Activated CD8-positive, alpha-beta memory T cell treated with anti-CD3 and anti-CD28 coated beads for 1 hour (primary cell): ENCODE measurements around the gene ARHGAP31.
"Not testable (repeated sequence)": the region's sequence is repeated elsewhere in the genome, so short reads cannot be mapped to it uniquely, and the experiment has no call there.

Experiments used
- DNase-seq, 2 donors: peaks; one replicate each; pipeline ENCODE4 v3.0.0-alpha.2; 2020; ENCODE audit warnings: low read depth in 1 of 2; ENCODE audit errors: extremely low read depth in 1 of 2

ARHGAP31 gene

DNA sequence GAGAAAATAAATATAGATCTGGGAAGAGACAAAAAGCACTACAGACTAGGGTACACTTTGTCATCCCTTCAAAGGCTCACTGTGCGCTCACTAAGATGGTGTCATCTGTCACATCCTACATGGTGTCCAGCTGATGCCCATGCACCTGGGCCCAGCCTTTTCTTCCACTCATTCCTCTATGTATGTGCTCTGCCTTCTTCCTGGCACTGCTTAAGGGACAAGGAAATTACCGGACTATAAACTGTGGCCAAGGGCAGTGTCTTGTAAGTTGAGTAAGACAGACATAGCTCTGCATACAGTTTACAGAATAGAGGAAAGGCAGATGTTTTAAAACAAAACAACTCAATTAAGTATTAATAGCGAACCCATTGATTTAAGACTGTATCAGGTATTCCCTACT, 52.9 kb downstream of the ARHGAP31 start:
- DNase-seq: no peak

DNA sequence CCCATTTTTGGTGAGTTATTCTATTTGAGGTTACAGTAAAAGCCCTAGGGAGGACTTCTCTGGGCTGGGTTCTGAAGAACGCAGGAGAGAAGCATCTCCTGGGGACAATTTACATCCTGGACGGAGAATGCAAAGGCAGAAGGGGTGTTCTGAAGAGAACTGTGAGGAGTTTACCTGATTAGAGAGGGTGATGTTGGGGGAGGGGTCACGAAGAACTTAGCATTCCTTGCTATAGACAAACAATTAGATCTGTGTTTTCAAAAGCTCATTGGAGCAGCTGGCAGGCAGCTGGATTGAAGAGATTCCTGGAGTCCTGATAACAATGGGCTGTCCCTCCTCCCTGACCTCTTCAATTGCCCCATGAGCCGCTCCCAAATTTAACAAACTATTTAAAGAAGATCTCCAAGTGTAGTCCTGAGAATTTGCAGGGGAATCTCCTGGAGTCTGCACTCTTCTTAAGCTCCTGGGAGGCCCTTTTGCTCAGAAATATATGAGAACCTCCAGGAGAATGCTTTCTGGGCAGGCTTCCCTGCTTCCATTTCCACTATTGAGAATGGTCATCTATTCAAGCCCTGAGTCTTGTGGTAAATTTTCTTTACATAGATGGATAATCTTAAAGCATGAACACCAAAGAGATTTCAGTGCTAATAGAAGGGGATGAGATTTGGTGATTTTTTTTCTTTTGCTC, 55.3 kb downstream of the ARHGAP31 start:
- DNase-seq: no peak

DNA sequence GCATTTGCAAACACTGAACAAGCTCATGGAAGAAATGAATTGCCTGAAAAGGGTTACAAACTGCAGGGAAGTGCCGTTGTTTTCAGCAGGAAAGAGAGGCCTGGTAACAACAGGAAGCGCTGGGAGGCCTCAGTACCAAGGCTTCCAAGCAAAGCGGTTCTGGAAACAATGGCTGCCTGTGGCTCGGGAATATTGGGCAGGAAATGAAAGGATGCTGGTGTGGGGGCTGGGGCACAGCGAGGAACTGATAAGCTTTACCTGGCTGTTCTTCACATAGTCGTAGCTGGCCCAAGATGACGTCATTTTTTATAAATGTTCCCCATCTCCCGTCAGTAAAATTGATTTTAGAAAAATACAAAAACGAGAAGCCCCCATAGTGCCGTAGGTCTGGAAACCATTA, 55.9 kb downstream of the ARHGAP31 start:
- no peak for DNase-seq

DNA sequence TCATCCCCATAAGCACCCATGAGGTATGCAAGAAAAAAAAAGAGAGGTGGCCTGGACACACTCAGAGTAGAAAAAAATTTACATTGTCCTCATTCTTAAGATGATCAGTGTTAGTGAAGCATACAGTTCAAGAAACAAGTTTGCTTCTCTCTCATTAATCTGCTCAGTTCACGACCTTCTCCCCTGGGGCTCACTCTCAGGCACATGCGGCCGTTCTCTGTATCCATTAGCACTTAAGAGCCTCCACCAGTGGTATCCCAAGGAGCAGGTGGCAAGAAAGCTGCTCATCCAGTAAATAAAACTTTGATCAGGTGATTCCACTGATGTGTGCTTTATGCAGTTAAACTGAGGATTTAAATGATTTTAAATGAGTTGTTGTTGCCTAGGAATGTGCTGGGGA, 57.4 kb downstream of the ARHGAP31 start:
- no peak for DNase-seq

DNA sequence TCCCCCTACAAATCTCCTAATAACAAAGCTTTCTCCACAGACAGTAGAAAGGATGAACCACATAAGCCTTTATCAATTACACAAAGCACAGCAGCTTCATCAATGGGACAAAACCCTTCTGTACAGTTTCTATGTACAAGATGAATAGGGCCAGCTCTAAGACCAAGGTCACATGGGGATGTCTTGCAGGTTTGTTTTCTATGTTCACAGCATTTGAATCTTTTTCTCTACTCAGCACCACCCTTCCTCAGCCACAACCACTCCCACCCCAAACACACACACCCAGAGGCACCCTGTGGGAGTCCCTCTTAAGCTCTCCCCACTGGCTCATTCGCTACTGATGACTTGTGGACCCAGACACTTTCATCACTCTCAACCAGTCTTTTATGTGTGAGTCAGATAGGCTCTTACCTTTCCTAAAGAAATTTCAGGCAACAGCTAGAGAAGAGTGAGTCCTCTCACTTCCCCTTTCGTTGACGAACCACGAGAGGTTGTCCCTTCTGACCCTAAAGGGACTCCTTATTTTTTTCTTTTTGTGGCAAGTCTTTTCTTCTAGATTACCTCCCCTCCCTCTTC, 57.9 kb downstream of the ARHGAP31 start:
- DNase-seq: peak in 1 of 2 donors; percentile 16

DNA sequence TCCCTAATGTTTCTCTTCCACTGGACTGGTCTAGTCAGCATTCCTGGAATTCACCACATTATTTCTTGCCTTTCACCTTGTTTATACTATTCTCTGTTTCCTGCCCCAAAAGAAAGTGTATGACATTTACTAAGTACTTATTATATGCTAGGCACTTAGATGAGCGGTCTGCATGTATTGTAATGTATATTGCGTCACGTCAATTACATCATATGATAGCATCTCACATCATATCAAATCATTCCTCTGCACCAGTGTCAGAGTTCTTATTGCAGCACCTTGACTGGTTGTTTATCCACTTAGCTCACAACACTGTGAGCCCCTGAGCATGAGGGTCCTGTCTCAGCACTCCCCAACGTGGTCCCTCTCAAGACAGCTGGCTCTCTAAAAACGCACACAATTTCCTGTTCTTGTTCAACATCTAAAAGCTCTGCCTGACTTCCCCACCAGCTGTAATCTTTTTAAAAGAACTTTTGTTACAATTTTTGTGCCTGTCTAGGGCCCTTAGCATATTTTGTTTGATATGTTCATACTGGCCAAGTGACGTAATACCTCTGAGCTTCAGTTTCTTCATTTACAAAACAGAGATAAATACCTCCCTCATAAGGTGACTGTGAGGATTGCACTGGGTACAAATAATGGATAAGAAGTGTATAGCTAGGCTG, 58.8 kb downstream of the ARHGAP31 start:
- no peak for DNase-seq

DNA sequence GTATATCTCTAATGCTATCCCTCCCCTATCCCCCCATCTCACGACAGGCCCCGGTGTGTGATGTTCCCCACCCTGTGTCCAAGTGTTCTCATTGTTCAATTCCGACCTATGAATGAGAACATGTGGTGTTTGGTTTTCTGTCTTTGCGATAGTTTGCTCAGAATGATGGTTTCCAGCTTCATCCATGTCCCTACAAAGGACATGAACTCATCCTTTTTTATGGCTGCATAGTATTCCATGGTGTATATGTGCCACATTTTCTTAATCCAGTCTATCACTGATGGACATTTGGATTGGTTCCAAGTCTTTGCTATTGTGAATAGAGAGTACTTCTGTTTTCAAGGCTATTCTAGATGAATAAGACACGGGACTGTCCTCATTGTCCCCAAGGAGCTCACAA, 61.4 kb downstream of the ARHGAP31 start:
- not testable (repeated sequence) for DNase-seq

DNA sequence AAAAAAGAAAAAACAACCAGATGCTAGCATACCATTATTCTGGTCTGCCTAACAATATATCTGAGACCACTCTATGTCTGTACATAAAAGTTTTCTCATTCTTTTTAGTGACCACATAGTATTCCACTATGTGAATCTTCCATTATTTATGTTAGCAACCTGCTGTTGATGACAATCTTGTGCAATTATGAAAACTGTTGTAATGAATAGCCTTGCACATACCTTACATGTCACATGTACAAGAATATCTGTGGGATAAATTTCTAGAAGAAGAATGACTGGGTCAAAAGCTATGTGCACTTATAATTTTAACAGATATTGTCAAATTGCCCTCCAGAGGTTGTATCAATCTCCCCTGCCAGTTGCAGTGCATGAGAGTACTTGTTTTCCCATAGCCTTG, 62.5 kb downstream of the ARHGAP31 start:
- no peak for DNase-seq

DNA sequence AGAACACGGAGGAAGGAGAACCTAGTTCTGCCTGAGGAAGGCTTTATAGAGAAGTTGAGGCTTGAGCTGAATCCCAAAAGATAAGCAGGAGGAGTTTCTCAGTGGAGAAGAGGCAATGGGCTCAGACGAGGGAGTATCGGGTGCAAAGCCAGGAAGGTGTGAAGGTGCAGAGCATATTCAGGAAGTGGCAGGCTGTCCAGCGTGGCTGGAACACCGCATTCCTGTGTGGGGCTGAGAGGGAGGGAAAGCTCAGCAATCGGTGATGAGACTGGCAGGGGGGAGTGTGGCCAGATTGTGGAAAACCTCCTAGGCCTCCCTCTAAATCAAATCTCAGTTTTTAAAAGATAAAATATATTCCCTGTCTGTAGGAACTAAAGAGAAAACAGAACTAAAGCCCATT, 63.0 kb downstream of the ARHGAP31 start:
- DNase-seq: no peak

DNA sequence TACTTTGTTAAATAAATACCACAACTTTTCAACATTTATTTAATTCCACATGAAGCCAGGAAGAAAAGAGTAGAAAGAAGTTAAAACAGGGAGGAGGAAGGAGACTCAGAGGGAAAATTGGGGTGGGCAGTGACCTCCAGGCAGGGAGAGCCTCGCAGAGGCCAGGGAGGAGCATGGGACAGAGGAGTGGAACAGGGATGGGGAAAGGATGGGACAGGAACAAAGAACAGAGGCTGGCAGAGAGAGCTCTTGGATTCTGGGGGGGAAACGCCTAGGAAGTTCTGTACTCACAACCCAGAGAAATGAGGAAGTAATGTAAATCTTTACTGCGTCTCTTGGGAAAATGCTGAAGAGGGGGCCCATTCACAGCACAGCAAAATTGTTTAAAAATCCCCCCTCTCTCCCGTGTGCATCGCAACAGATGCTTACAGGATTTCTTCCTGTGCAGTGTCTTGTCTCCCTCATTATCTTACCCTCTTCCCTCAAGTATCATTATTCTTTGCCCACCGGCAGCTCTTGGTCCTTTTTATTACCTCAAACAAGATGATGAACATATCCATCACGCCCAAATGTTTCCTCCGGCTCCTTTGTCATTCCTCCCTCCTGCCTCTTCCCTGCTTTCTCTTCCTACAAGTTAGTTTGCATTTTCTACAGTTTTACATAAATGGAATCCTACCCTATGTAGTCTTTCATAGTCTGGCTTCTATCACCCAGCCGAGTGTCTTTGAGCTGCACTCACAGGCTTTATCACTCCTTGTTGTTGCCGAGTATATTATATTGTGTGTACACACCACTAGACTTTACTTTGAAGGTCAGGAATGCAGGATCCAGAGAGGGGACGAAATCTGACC, 65.5 kb downstream of the ARHGAP31 start:
- DNase-seq: no peak

DNA sequence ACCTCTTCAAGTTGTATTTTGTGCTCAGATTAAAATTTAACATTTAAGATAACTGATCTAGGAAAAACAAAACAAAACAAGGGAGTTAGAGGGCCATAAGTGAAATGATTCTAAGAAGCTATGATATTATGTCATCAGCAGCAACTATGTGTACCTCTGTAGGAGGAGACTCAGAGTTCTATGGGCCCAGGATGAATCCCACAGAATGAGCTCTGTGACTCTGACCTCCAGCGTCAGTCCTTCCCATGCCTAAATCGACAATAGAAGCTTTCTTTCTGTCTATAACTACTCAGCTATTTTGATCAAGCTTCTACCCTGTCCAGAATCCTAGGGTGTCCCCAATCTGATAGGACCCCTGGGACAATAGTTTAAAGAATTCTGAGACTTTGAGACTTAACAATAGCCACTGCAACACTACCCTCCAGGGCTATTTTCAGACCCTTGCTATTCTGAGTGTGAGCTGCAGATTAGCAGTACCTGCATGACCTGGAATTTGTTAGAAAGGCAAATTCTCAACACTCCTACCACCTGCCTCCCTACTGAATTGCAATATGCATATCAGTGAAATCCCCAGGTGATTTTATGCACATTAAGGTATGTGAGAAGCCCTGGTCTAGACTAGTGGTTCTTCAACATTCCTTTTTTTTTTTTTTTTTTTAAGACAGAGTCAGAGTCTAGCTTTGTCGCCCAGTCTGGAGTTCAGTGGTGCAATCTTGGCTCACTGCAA, 66.7 kb downstream of the ARHGAP31 start:
- DNase-seq: no peak

DNA sequence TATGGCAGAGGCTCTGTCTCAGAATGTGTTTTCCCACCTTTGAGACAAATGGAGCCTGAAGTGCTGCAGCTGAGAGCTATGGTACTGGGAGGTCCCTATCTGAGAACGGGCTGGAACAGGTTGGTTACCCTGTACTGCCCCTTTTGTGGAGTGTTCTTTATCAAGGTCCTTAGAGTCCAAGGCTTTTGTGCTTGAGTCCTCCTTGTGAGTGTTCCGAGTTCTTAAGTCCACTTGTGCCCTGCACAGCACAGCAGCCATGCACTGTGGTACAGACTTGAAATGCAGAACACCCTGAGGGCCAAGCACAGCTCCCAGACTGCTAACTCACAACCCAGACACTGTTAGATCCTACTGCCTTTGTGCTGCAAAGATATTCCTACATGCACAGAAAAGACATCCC, 67.8 kb downstream of the ARHGAP31 start:
- DNase-seq: no peak

DNA sequence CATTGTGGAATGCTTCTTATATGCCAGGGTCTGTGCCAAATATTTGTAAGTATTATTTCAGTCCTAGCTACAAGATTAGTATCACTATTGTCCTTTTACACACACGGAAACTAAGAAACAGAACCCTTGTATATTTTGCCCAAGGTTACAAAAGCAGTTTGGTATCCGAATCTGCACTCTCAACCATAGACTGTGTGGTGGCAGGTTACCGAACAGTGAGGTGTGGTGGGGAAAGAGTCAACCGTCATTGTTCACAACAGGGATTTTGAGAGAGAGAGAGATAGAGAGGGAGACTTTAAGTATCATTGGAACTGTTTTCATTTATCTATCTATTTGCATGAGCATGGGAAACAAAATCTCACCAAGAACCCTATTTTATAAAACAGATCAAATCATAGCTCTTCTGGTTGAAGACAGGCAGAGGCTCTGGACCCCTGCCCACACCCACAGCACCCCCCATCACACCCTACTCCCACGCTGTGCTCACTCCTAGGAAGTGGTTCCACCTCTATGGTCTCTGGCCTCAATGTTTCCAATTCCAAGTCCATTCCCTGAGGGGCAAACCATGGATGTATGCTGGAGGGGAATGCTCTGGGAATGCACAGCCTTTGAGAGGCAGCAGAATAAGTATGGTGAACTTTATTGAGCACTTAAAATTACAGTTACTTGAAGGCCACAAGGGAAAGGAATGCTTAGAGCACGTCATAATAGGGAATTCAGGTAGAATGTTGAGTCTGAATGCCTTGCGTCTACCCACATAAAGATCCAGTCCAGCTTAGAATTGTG, 69.0 kb downstream of the ARHGAP31 start:
- DNase-seq: no peak

DNA sequence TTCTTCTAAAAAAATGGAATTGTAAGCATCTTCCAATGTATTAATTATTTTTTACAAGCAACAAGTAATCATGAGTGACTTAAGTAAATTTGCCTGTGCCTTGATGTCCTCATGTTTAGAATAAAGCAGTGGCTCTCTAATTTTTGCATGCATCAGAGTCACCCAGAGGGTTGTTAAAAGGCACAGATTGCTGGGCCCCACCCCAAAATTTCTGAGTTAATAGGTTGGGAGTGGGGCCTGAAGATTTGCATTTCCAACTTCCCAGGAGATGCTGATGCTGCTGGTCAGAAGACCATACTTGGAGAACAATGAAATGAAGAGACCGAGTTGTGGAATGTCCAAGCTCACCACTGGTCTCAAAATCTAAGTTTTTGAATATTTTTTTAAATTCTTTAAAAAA, 70.2 kb downstream of the ARHGAP31 start:
- no peak for DNase-seq

DNA sequence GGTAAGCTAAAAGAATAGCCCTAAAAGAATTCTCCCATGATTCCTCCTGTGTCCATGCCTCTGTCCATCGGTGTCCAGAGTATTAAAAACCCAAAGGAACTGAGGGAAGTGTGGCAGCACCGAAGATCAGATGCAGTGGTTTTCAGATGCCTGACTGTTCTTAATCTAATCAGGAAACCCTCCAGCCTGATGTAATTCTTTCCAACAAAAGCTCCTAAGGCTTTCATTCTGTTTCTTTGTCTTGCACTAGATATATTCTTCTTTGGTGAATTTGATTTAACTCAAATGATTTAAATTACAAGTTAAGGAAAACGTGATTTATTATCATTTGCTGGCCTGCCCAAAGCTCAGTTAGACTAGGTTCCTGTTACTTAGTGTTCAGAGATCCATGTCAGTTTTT, 71.2 kb downstream of the ARHGAP31 start:
- DNase-seq: no peak

DNA sequence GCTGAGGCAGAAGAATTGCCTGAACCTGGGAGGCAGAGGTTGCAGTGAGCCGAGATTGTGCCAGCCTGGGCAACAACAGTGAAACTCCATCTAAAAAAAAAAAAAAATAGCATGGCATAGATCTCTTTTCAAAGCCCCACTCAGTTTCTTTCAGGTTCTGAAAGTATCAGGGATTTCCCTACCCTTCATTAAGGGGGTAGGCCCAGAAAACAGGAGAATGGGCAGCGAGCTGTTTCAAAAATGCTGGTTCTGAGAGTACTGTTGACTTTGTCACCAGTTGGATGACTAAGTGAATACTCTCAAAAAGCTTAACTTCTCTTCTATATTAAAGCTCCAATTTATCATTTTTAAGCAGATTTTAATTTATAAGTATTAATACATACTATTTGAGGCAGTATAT, 72.8 kb downstream of the ARHGAP31 start:
- no peak for DNase-seq

DNA sequence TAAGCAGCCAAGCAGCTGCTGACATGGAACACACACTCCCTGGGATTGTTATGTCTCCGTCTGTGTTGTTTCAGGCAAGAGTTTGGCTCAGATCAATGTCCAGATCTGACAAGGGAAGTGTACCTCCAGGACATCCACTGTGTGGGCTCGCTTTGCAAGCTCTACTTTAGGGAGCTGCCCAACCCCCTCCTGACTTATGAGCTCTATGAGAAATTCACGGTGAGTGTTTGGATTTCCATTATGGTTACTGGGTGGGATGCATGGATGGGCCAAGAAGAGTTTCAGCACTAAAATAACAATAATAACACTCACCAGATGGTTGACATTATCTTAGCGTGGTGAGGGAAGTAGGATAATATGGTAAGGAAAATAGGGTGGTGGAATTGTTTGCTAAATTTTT, 74.1 kb downstream of the ARHGAP31 start:
- DNase-seq: no peak

DNA sequence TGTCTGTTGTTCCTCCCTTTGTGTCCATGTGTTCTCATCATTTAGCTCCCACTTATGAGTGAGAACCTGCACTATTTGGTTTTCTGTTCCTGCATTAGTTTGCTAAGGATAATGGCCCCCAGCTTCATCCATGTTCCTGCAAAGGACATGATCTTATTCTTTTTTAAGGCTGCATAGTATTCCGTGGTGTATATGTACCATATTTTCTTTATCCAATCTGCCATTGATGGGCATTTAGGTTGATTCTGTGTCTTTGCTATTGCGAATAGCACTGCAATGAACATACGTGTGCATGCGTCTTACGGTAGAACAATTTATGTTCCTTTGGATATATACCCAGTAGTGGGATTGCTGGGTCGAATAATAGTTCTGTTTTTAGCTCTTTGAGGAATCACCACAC, 77.6 kb downstream of the ARHGAP31 start:
- DNase-seq: not testable (repeated sequence)

DNA sequence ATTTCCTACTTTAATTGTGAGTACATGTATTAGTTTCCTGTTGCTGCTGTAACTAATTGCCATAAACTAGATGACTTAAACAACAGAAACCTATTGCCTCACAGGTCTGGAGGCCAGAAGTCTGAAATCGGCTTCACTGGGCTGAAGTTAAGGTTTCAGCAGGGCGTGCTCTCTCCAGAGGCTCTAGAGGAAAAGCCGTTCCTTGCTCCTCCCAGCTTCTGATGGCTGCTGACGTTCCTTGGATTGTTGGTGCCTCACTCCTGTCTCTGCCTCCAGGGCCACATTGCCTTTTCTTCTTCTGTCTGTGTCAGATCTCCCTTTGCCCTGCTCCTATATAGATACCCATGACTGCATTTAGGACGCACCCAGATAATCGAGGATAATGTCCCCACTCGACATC, 80.9 kb downstream of the ARHGAP31 start:
- no peak for DNase-seq

DNA sequence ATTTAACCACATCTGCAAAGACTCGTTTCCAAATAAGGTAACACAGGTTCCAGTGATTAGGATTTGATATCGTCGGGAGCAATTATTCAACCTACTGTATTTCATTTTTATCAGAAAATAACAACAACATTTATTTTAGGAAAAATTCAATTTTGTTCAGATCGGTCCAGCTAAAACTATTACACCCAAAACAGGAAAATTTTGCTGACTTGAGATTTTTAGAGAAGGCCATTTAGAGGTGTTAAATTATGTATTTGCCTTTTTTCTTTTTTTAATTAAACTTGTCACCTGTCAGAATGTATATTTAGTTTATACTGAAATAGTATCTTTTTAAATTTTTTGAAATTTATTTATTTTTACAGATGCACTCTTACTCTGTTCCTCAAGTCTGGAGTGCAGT, 81.3 kb downstream of the ARHGAP31 start:
- no peak for DNase-seq
